H1 (cell line): Measurements from ENCODE around the gene SLC4A7. TPM values are rescaled to one million over a fixed set of nuclear protein-coding genes. Genes with fewer than 3 reads are reported as not detected.

Experiments
- CTCF ChIA-PET: fragments of 300-600 bp; sonication (Branson Sonifier 250); formaldehyde crosslinking; loops from one replicate; lab custom pipeline; 2021; ENCODE audit not compliant: partially characterized antibody; lab: Charles Lee
- POLR2A ChIA-PET: fragments of 300-600 bp; sonication (Branson Sonifier 250); formaldehyde crosslinking; loops from one replicate; lab custom pipeline; 2021; ENCODE audit warnings: inconsistent platforms; ENCODE audit not compliant: partially characterized antibody; lab: Charles Lee
- DNase-seq, 2 experiments: peaks; one replicate each; pipeline versions ENCODE4 v3.0.0 to v3.0.0-alpha.2; 2010 to 2022; ENCODE audit warnings: low spot score in 2 of 2, low read depth in 1 of 2, mixed read lengths in 1 of 2
- FAIRE-seq: peaks from 2 replicates; lab custom pipeline; 2011; peaks lifted over from hg19 to GRCh38; lab: Jason Lieb, UNC
- H2AFZ ChIP-seq: 2 replicates; pipeline ENCODE4 v1.8.1; 2012; ENCODE audit warnings: low read length, inconsistent platforms
- H2AK5ac ChIP-seq: 2 replicates; pipeline ENCODE4 v1.6.1; 2013; ENCODE audit warnings: low read depth, low read length
- H2BK120ac ChIP-seq: replicated peaks from 2 replicates; pipeline ENCODE3; 2013; ENCODE audit warnings: low read depth, low read length, inconsistent platforms
- H2BK12ac ChIP-seq: 2 replicates; pipeline ENCODE4 v1.6.1; 2013; ENCODE audit warnings: low read depth, low read length
- H2BK15ac ChIP-seq: 2 replicates; pipeline ENCODE4 v1.6.1; 2013; ENCODE audit warnings: low read length
- H2BK20ac ChIP-seq: 2 replicates; pipeline ENCODE4 v1.6.1; 2013; ENCODE audit warnings: low read length
- H2BK5ac ChIP-seq: 2 replicates; pipeline ENCODE4 v1.6.1; 2013; ENCODE audit warnings: low read depth, low read length
- H3K14ac ChIP-seq: 2 replicates; pipeline ENCODE4 v1.6.1; 2013; ENCODE audit warnings: inconsistent platforms; ENCODE audit not compliant: insufficient read length
- H3K18ac ChIP-seq: 2 replicates; pipeline ENCODE4 v1.6.1; 2013; ENCODE audit warnings: low read length; ENCODE audit errors: extremely low read depth
- H3K23ac ChIP-seq: 2 replicates; pipeline ENCODE4 v1.6.1; 2013; ENCODE audit warnings: inconsistent platforms; ENCODE audit not compliant: insufficient read length
- H3K23me2 ChIP-seq: 2 replicates; pipeline ENCODE4 v1.6.1; 2013; ENCODE audit warnings: low read depth, low read length
- H3K27ac ChIP-seq: 2 replicates; pipeline ENCODE4 v1.6.1; 2011; ENCODE audit warnings: low read depth, low read length, inconsistent platforms
- H3K27me3 ChIP-seq, 4 experiments: replicated peaks in 1 of 4; 1 replicate in 1 of 4; 2 replicates in 3 of 4; pipeline versions ENCODE4 v1.6.1 to v1.8.1; 2011 to 2013; ENCODE audit warnings: low read length in 3 of 4, mild to moderate bottlenecking in 3 of 4, inconsistent platforms in 2 of 4, mixed read lengths in 2 of 4, moderate library complexity in 1 of 4; ENCODE audit not compliant: control insufficient read depth in 3 of 4, insufficient read depth in 3 of 4; ENCODE audit errors: extremely low read depth in 1 of 4
- H3K36me3 ChIP-seq, 4 experiments: 2 replicates each; pipeline versions ENCODE4 v1.6.1 to v1.8.1; 2011 to 2013; ENCODE audit warnings: mild to moderate bottlenecking in 4 of 4, low read length in 3 of 4, moderate library complexity in 2 of 4, control low read depth in 1 of 4, inconsistent platforms in 1 of 4; ENCODE audit not compliant: insufficient read depth in 4 of 4, control insufficient read depth in 2 of 4
- H3K4ac ChIP-seq: replicated peaks from 2 replicates; pipeline ENCODE3; 2013; ENCODE audit warnings: low read length, low read depth, mixed read lengths, inconsistent platforms; ENCODE audit not compliant: insufficient read length
- H3K4me1 ChIP-seq, 4 experiments: replicated peaks in 1 of 4; 1 replicate in 1 of 4; 2 replicates in 3 of 4; pipeline versions ENCODE4 v1.6.1 to v1.8.1; 2011 to 2013; ENCODE audit warnings: low read length in 3 of 4, inconsistent platforms in 2 of 4, mixed read lengths in 1 of 4; ENCODE audit not compliant: insufficient read depth in 4 of 4, control insufficient read depth in 3 of 4
- H3K4me2 ChIP-seq, 2 experiments: 2 replicates each; pipeline versions ENCODE4 v1.6.1 to v1.8.1; 2011 to 2013; ENCODE audit warnings: low read depth in 2 of 2, low read length in 2 of 2, control low read depth in 1 of 2, inconsistent platforms in 1 of 2, mild to moderate bottlenecking in 1 of 2; ENCODE audit not compliant: insufficient read depth in 1 of 2
- H3K4me3 ChIP-seq, 4 experiments: fragments of 200-600, 300-600 bp in 1 of 4; sonication (generic), shearing (Covaris generic), sonication (Bioruptor Twin) in 1 of 4; 2 replicates each; pipeline versions ENCODE4 v1.5.1 to v1.8.1; 2011 to 2016; ENCODE audit warnings: low read length in 4 of 4, low read depth in 3 of 4, control low read depth in 2 of 4, inconsistent platforms in 2 of 4, mild to moderate bottlenecking in 2 of 4, mixed read lengths in 1 of 4, moderate library complexity in 1 of 4; ENCODE audit not compliant: insufficient read depth in 2 of 4; ENCODE audit errors: extremely low read depth in 1 of 4
- H3K56ac ChIP-seq: replicated peaks from 2 replicates; pipeline ENCODE3; 2013; ENCODE audit warnings: low read depth, mild to moderate bottlenecking, mixed read lengths, low read length, inconsistent platforms; ENCODE audit not compliant: insufficient read length
- H3K79me1 ChIP-seq: 2 replicates; pipeline ENCODE4 v1.6.1; 2013; ENCODE audit warnings: low read depth, low read length, control low read depth
- H3K79me2 ChIP-seq, 2 experiments: 2 replicates each; pipeline versions ENCODE4 v1.6.1 to v1.8.1; 2012 to 2013; ENCODE audit warnings: low read length in 2 of 2, mild to moderate bottlenecking in 2 of 2, inconsistent platforms in 1 of 2; ENCODE audit not compliant: insufficient read depth in 2 of 2, control insufficient read depth in 1 of 2
- H3K9ac ChIP-seq, 4 experiments: replicated peaks in 1 of 4; 1 replicate in 1 of 4; 2 replicates in 3 of 4; pipeline versions ENCODE4 v1.6.1 to v1.8.1; 2011 to 2013; ENCODE audit warnings: low read depth in 3 of 4, low read length in 3 of 4, control low read depth in 2 of 4, mild to moderate bottlenecking in 2 of 4, moderate library complexity in 2 of 4, inconsistent platforms in 1 of 4; ENCODE audit errors: extremely low read depth in 1 of 4
- H3K9me3 ChIP-seq, 2 experiments: 2 replicates each; pipeline versions ENCODE4 v1.6.1 to v1.8.1; 2012 to 2013; ENCODE audit warnings: mild to moderate bottlenecking in 2 of 2, moderate library complexity in 2 of 2, control low read depth in 1 of 2, inconsistent platforms in 1 of 2, low read depth in 1 of 2, low read length in 1 of 2, mixed read lengths in 1 of 2; ENCODE audit not compliant: insufficient read depth in 2 of 2
- H4K20me1 ChIP-seq, 2 experiments: replicated peaks in 1 of 2; 2 replicates each; pipeline versions ENCODE3 to v1.8.1; 2011 to 2013; ENCODE audit warnings: inconsistent platforms in 2 of 2, low read length in 2 of 2, mild to moderate bottlenecking in 1 of 2; ENCODE audit not compliant: insufficient read depth in 2 of 2, control insufficient read depth in 1 of 2
- H4K5ac ChIP-seq: 2 replicates; pipeline ENCODE4 v1.6.1; 2013; ENCODE audit warnings: low read length, low read depth, mixed read lengths, inconsistent platforms; ENCODE audit not compliant: insufficient read length
- H4K8ac ChIP-seq: 2 replicates; pipeline ENCODE4 v1.8.0; 2013; ENCODE audit warnings: mild to moderate bottlenecking, moderate library complexity, low read length, inconsistent platforms; ENCODE audit not compliant: insufficient read depth; ENCODE audit errors: extremely low read depth
- H4K91ac ChIP-seq: replicated peaks from 2 replicates; pipeline ENCODE3; 2013; ENCODE audit warnings: low read length, mixed read lengths, inconsistent platforms; ENCODE audit not compliant: insufficient read length
- EGR1 ChIP-seq: IDR thresholded peaks from 2 replicates; pipeline ENCODE4 v1.6.1; 2011; ENCODE audit warnings: low read depth, low read length, borderline replicate concordance
- KDM4A ChIP-seq: IDR thresholded peaks from one replicate; pipeline ENCODE4 v1.7.1; 2012; ENCODE audit warnings: low read depth, mild to moderate bottlenecking, moderate library complexity, low read length, inconsistent platforms; ENCODE audit not compliant: severe bottlenecking
- MAX ChIP-seq: IDR thresholded peaks from 2 replicates; pipeline ENCODE4 v1.6.1; 2012; ENCODE audit warnings: inconsistent platforms
- NRF1 ChIP-seq: IDR thresholded peaks from 2 replicates; pipeline ENCODE4 v1.6.1; 2011; ENCODE audit warnings: mild to moderate bottlenecking, low read depth, low read length, improper control_type of control experiment
- POLR2A ChIP-seq, 2 experiments: IDR thresholded peaks; 1 replicate in 1 of 2; 2 replicates in 1 of 2; pipeline ENCODE4 v1.6.1; 2011; ENCODE audit warnings: low read depth in 2 of 2, low read length in 2 of 2, mild to moderate bottlenecking in 2 of 2; ENCODE audit errors: control extremely low read depth in 1 of 2
- polyA plus RNA-seq, 7 experiments: library from polyadenylated mRNA; depleted of rRNA in 3 of 7; stranded (reverse) in 5 of 7; unstranded in 2 of 7; fragments of >200 nt in 5 of 7; fragments of 200-250 nt in 2 of 7; gene quantifications; 1 replicate in 5 of 7; 2 replicates in 1 of 7; 4 replicates in 1 of 7; pipeline versions ENCODE4 v1.2.1 to v1.2.3, GENCODE V29; 2011 to 2013; ENCODE audit warnings: missing spikeins in 2 of 7, mixed read lengths in 2 of 7
- total RNA-seq: library from RNA; stranded (reverse); fragmentation: NEBNext Ultra II Directional; extraction: Animal tissue kit (Norgen Biotek cat#: 25700); gene quantifications from 2 replicates; pipeline ENCODE4 v1.2.1, GENCODE V29; 2021

The SLC4A7 gene
- total and polyA plus RNA-seq, 2 of the 8 experiments (the other 6 are each of a cell fraction or from before 2014, with no cell fraction given) = 14.9 to 70.5 TPM

DNA sequence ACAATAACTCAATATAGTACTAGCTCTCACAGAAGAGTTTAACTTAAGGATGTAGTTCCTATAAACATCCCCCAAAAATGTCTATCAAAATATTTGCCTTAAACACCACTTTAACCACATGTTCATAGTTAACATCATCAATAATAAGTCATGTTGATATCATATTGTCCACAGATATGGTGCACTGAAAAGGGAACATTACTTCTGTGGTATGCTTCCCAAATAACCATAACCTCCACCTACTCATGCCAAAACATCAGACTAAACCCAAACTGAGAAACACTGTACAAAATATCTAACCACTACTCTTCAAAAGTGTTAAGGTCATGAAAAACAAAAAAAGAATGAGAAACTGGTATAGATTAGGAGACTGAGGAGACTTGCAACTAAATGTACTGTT, 32.9 kb downstream of the SLC4A7 start:
- FAIRE-seq (no peak), DNase-seq (no peak)
- H4K91ac ChIP-seq = no peak overlapping the region
- no peaks in the 10 kb centered on the region for H3K23me2 ChIP-seq
- no peaks in the 10 kb centered on the region for H4K20me1 ChIP-seq
- H2BK12ac ChIP-seq = no peak overlapping the region
- TF ChIP-seq EGR1 = no peak
- TF ChIP-seq POLR2A (IDR thresholded peaks at IDR 0.05; ENCODE audit: control extremely low read depth in 1 of 2, low read depth in 2 of 2, low read length in 2 of 2) = no peak
- no peak for TF ChIP-seq NRF1
- TF ChIP-seq KDM4A = no peak
- no peak for TF ChIP-seq MAX
- no peaks in the 10 kb centered on the region for H3K4me1 ChIP-seq
- H3K4me3 ChIP-seq = no peak overlapping the region
- ChIA-PET CTCF (interaction anchor here (0.7 to 1.2 kb wide), 3 partner anchors 10 to 20 kb away, joined by 3 read pairs; no protein-coding TSS in a partner anchor), POLR2A (interaction anchor here (1.3 kb wide), 1 partner anchor 9 kb away, joined by 3 read pairs; no protein-coding TSS in a partner anchor)
- H2AFZ ChIP-seq = no peak overlapping the region
- no peak overlapping the region for H2BK15ac ChIP-seq
- no peak overlapping the region for H4K8ac ChIP-seq
- no peak overlapping the region for H3K18ac ChIP-seq
- H3K27ac ChIP-seq = no peak overlapping the region
- H2BK20ac ChIP-seq = no peak overlapping the region
- no peak overlapping the region for H2AK5ac ChIP-seq
- H3K4me2 ChIP-seq = no peak overlapping the region
- H3K36me3 ChIP-seq = peaks cover 0 to 7% (median 3%) of the 10 kb centered on the region in 4 experiments; a peak in 4 of 8 replicates
- no peak overlapping the region for H3K9ac ChIP-seq
- no peak overlapping the region for H3K56ac ChIP-seq
- no peak overlapping the region for H4K5ac ChIP-seq
- no peaks in the 10 kb centered on the region for H3K27me3 ChIP-seq
- H2BK5ac ChIP-seq = no peak overlapping the region
- H3K4ac ChIP-seq = no peak overlapping the region
- H3K79me2 ChIP-seq = peaks cover 0 to 62% of the 10 kb centered on the region in 2 experiments; a peak in 2 of 4 replicates
- H3K14ac ChIP-seq = no peak overlapping the region
- no peak overlapping the region for H3K23ac ChIP-seq
- H2BK120ac ChIP-seq = no peak overlapping the region
- no peaks in the 10 kb centered on the region for H3K9me3 ChIP-seq
- no peaks in the 10 kb centered on the region for H3K79me1 ChIP-seq
